ENCODE measurements around the gene KCNQ1. TPM values are rescaled to one million over a fixed set of nuclear protein-coding genes. Genes with fewer than 3 reads are reported as not detected.
A peak's percentile ranks its signal among the peaks of the same experiment; 100 is the strongest.

KCNQ1 gene
- total RNA-seq, 1 experiment from 2014 or later = 1.0 TPM

GRCh38 chr11:2761131-2762030 lies 316.6 kb downstream of the KCNQ1 start:
- Histone ChIP-seq H3K27me3 (replicated peaks; ENCODE audit: control insufficient read depth, insufficient read depth, low read length) (no peaks in the 10 kb centered on the region), H3K9me3 (peaks cover 9% of the 10 kb centered on the region; the same call in 1 of the 2 replicates), H3K4me3 (ENCODE audit: low read depth, low read length) (no peak overlapping the region), H3K36me3 (ENCODE audit: control insufficient read depth, insufficient read depth, low read length) (no peaks in the 10 kb centered on the region), H3K4me1 (no peaks in the 10 kb centered on the region)
- Mint-ChIP-seq H3K4me1 (ENCODE audit: low read depth, unreplicated experiment) (no peaks in the 10 kb centered on the region), H3K36me3 (ENCODE audit: insufficient read depth, unreplicated experiment) (no peaks in the 10 kb centered on the region), H3K4me3 (ENCODE audit: unreplicated experiment) (no peak overlapping the region), H3K27ac (ENCODE audit: unreplicated experiment) (no peak overlapping the region), H3K27me3 (ENCODE audit: insufficient read depth, unreplicated experiment) (no peaks in the 10 kb centered on the region), H3K9me3 (ENCODE audit: unreplicated experiment) (peaks cover 24% of the 10 kb centered on the region)
- intact Hi-C loops (cut with micrococcal nuclease; ENCODE audit: unreplicated experiment) = no loop called here
- TF ChIP-seq CTCF (IDR thresholded peaks at IDR 0.05; ENCODE audit: insufficient read depth in 1 of 2, low read depth in 1 of 2, low read length in 1 of 2, severe bottlenecking in 1 of 2, unreplicated experiment in 1 of 2) = no peak
- no TSS peak for BruUV-seq (replicated peaks)
- ChIA-PET CTCF (no interaction called here), POLR2A (no interaction called here)
- peak in 1 of 2 experiments; percentile 33 for DNase-seq

- no peak for TF ChIP-seq CTCF (IDR thresholded peaks at IDR 0.05; ENCODE audit: insufficient read depth in 1 of 2, low read depth in 1 of 2, low read length in 1 of 2, severe bottlenecking in 1 of 2, unreplicated experiment in 1 of 2)
- no peak for DNase-seq
- intact Hi-C loops (cut with micrococcal nuclease; ENCODE audit: unreplicated experiment) = no loop called here
- Mint-ChIP-seq H3K27ac (ENCODE audit: unreplicated experiment) (no peak overlapping the region), H3K4me3 (ENCODE audit: unreplicated experiment) (no peak overlapping the region), H3K36me3 (ENCODE audit: insufficient read depth, unreplicated experiment) (no peaks in the 10 kb centered on the region), H3K27me3 (ENCODE audit: insufficient read depth, unreplicated experiment) (no peaks in the 10 kb centered on the region), H3K4me1 (ENCODE audit: low read depth, unreplicated experiment) (no peaks in the 10 kb centered on the region), H3K9me3 (ENCODE audit: unreplicated experiment) (peaks cover 29% of the 10 kb centered on the region)
- CTCF ChIA-PET = no interaction called here
- Histone ChIP-seq H3K9me3 (peaks cover 11% of the 10 kb centered on the region; the same call in 1 of the 2 replicates), H3K36me3 (ENCODE audit: control insufficient read depth, insufficient read depth, low read length) (no peaks in the 10 kb centered on the region), H3K4me3 (ENCODE audit: low read depth, low read length) (no peak overlapping the region), H3K27me3 (replicated peaks; ENCODE audit: control insufficient read depth, insufficient read depth, low read length) (no peaks in the 10 kb centered on the region), H3K4me1 (no peaks in the 10 kb centered on the region)
- no TSS peak for BruUV-seq (replicated peaks)
- POLR2A ChIA-PET = no interaction called here
Observed at GRCh38 chr11:2762031-2762380, 317.2 kb downstream of the KCNQ1 start.

GRCh38 chr11:2762451-2762850 lies 317.6 kb downstream of the KCNQ1 start:
- Mint-ChIP-seq H3K9me3 (ENCODE audit: unreplicated experiment) (peaks cover 31% of the 10 kb centered on the region), H3K4me3 (ENCODE audit: unreplicated experiment) (no peak overlapping the region), H3K4me1 (ENCODE audit: low read depth, unreplicated experiment) (no peaks in the 10 kb centered on the region), H3K27ac (ENCODE audit: unreplicated experiment) (no peak overlapping the region), H3K36me3 (ENCODE audit: insufficient read depth, unreplicated experiment) (no peaks in the 10 kb centered on the region), H3K27me3 (ENCODE audit: insufficient read depth, unreplicated experiment) (no peaks in the 10 kb centered on the region)
- ChIA-PET CTCF (no interaction called here), POLR2A (no interaction called here)
- TF ChIP-seq CTCF (IDR thresholded peaks at IDR 0.05; ENCODE audit: insufficient read depth in 1 of 2, low read depth in 1 of 2, low read length in 1 of 2, severe bottlenecking in 1 of 2, unreplicated experiment in 1 of 2) = no peak
- Histone ChIP-seq H3K27me3 (replicated peaks; ENCODE audit: control insufficient read depth, insufficient read depth, low read length) (no peaks in the 10 kb centered on the region), H3K36me3 (ENCODE audit: control insufficient read depth, insufficient read depth, low read length) (no peaks in the 10 kb centered on the region), H3K9me3 (peaks cover 11% of the 10 kb centered on the region; the same call in 1 of the 2 replicates), H3K4me1 (no peaks in the 10 kb centered on the region), H3K4me3 (ENCODE audit: low read depth, low read length) (no peak overlapping the region)
- intact Hi-C loops (cut with micrococcal nuclease; ENCODE audit: unreplicated experiment) = no loop called here
- DNase-seq = peak in 1 of 2 experiments; percentile 28
- BruUV-seq (replicated peaks) = no TSS peak

Measured in Caco-2 (cell line).